SK-N-SH (cell line): ENCODE results near the gene GHDC. TPM values are rescaled to one million over a fixed set of nuclear protein-coding genes. Genes with fewer than 3 reads are reported as not detected.

Experiments
- CTCF ChIA-PET: fragments of 300-600, 350-600 bp; formaldehyde crosslinking; extraction: SDS; loops from one replicate; lab custom pipeline; 2021; lab: Yijun Ruan, JAX
- POLR2A ChIA-PET: fragments of 350-600 bp; sonication (Branson Sonifier 250); formaldehyde crosslinking; extraction: SDS; loops from one replicate; lab custom pipeline; 2020; ENCODE audit warnings: antibody characterized with exemption, inconsistent platforms; lab: Yijun Ruan, JAX
- DNase-seq: peaks from one replicate; pipeline ENCODE4 v3.0.0; 2012
- H2AFZ ChIP-seq: fragments of 200-600 bp; sonication (generic); 2 replicates; pipeline ENCODE4 v1.8.1; 2016; ENCODE audit warnings: antibody characterized with exemption, mild to moderate bottlenecking, low read depth
- H3F3A ChIP-seq: fragments of 200-600 bp; sonication (generic); replicated peaks from 2 replicates; pipeline ENCODE3; 2016; ENCODE audit warnings: antibody characterized with exemption, mild to moderate bottlenecking; ENCODE audit not compliant: insufficient read depth
- H3K27ac ChIP-seq, 2 experiments: fragments of 200-500 bp in 1 of 2; fragments of 200-600 bp in 1 of 2; sonication (Bioruptor generic) in 1 of 2; sonication (generic), shearing (Covaris generic) in 1 of 2; 2 replicates each; pipeline versions ENCODE4 v1.5.1 to v1.6.1; 2014 to 2016; ENCODE audit warnings: low read depth in 2 of 2, inconsistent platforms in 1 of 2, low read length in 1 of 2, mild to moderate bottlenecking in 1 of 2, mixed read lengths in 1 of 2
- H3K27me3 ChIP-seq: fragments of 200-600 bp; sonication (generic), shearing (Covaris generic); 2 replicates; pipeline ENCODE4 v1.6.1; 2016; ENCODE audit warnings: mixed run types; ENCODE audit not compliant: insufficient read depth
- H3K36me3 ChIP-seq, 2 experiments: fragments of 200-500 bp in 1 of 2; fragments of 200-600 bp in 1 of 2; sonication (Bioruptor generic) in 1 of 2; sonication (generic) in 1 of 2; replicated peaks in 1 of 2; 2 replicates each; pipeline versions ENCODE3 to v1.5.1; 2014 to 2016; ENCODE audit warnings: low read length in 1 of 2, mild to moderate bottlenecking in 1 of 2; ENCODE audit not compliant: insufficient read depth in 2 of 2, control insufficient read depth in 1 of 2
- H3K4me1 ChIP-seq, 2 experiments: fragments of 200-500 bp in 1 of 2; fragments of 200-600 bp in 1 of 2; sonication (Bioruptor generic) in 1 of 2; sonication (generic), shearing (Covaris generic) in 1 of 2; 2 replicates each; pipeline versions ENCODE4 v1.5.1 to v1.6.1; 2014 to 2016; ENCODE audit warnings: low read depth in 1 of 2, low read length in 1 of 2, mixed run types in 1 of 2; ENCODE audit not compliant: insufficient read depth in 2 of 2, control insufficient read depth in 1 of 2
- H3K4me2 ChIP-seq: fragments of 200-600 bp; sonication (generic), shearing (Covaris generic); 2 replicates; pipeline ENCODE4 v1.6.1; 2017; ENCODE audit warnings: mixed run types
- H3K4me3 ChIP-seq, 2 experiments: fragments of 200-500 bp in 1 of 2; fragments of 200-600 bp in 1 of 2; sonication (Bioruptor generic) in 1 of 2; sonication (generic), shearing (Covaris generic) in 1 of 2; 2 replicates each; pipeline versions ENCODE4 v1.5.1 to v1.8.1; 2014 to 2016; ENCODE audit warnings: low read depth in 2 of 2, inconsistent platforms in 1 of 2, low read length in 1 of 2, mild to moderate bottlenecking in 1 of 2, mixed read lengths in 1 of 2, moderate library complexity in 1 of 2
- H3K79me2 ChIP-seq: fragments of 200-600 bp; sonication (generic); 2 replicates; pipeline ENCODE4 v1.8.1; 2017; ENCODE audit warnings: mild to moderate bottlenecking; ENCODE audit not compliant: insufficient read depth
- H3K9ac ChIP-seq: fragments of 200-600 bp; sonication (generic); 2 replicates; pipeline ENCODE4 v1.6.1; 2017; ENCODE audit warnings: mixed run types
- H3K9me2 ChIP-seq: fragments of 200-600 bp; sonication (generic); 2 replicates; pipeline ENCODE4 v1.6.1; 2017; ENCODE audit warnings: mixed run types
- H3K9me3 ChIP-seq: fragments of 200-600 bp; sonication (generic); 2 replicates; pipeline ENCODE4 v1.6.1; 2017; ENCODE audit warnings: mixed run types, mild to moderate bottlenecking, moderate library complexity
- H4K20me1 ChIP-seq: fragments of 200-600 bp; sonication (generic); 2 replicates; pipeline ENCODE4 v1.6.1; 2017; ENCODE audit warnings: mild to moderate bottlenecking, mixed run types; ENCODE audit not compliant: insufficient read depth
- CHD2 ChIP-seq: fragments of 150-350 bp; IDR thresholded peaks from 2 replicates; pipeline ENCODE4 v1.6.1; 2018; ENCODE audit warnings: low read length; ENCODE audit not compliant: partially characterized antibody
- CTCF ChIP-seq: fragments of 200-600 bp; sonication (generic); IDR thresholded peaks from 2 replicates; pipeline ENCODE4 v1.6.1; 2017; ENCODE audit warnings: antibody characterized with exemption, mild to moderate bottlenecking, moderate library complexity
- EP300 ChIP-seq, 2 experiments: IDR thresholded peaks; 2 replicates each; pipeline versions ENCODE4 v1.4.0 to v1.6.1; 2012; ENCODE audit warnings: borderline replicate concordance in 1 of 2, low read depth in 1 of 2, low read length in 1 of 2
- EZH2phosphoT487 ChIP-seq: fragments of 200-600 bp; sonication (generic); IDR thresholded peaks from 2 replicates; pipeline ENCODE4 v1.6.1; 2017; ENCODE audit warnings: low read depth, mixed run types, mild to moderate bottlenecking, antibody characterized with exemption, moderate library complexity, borderline replicate concordance
- FOXJ3 ChIP-seq: sonication (generic); formaldehyde crosslinking; IDR thresholded peaks from 2 replicates; pipeline ENCODE4 v1.5.1; 2020; ENCODE audit warnings: mild to moderate bottlenecking, missing genetic modification reagents
- GATA2 ChIP-seq: sonication (generic); formaldehyde crosslinking; IDR thresholded peaks from 2 replicates; pipeline ENCODE4 v1.5.0; 2020; ENCODE audit warnings: mild to moderate bottlenecking, missing genetic modification reagents
- JUND ChIP-seq: IDR thresholded peaks from 2 replicates; pipeline ENCODE4 v1.4.0; 2012
- MEF2A ChIP-seq: IDR thresholded peaks from 2 replicates; pipeline ENCODE4 v1.4.0; 2012; ENCODE audit warnings: low read depth, borderline replicate concordance
- NRF1 ChIP-seq: IDR thresholded peaks from 2 replicates; pipeline ENCODE4 v1.6.1; 2012; ENCODE audit warnings: low read depth, mild to moderate bottlenecking, low read length
- PBX3 ChIP-seq: IDR thresholded peaks from 2 replicates; pipeline ENCODE4; 2012
- POLR2AphosphoS5 ChIP-seq: IDR thresholded peaks from 2 replicates; pipeline ENCODE4 v1.6.1; 2012; ENCODE audit warnings: low read depth, low read length
- RAD21 ChIP-seq: IDR thresholded peaks from 2 replicates; pipeline ENCODE4 v1.6.1; 2012; ENCODE audit warnings: mild to moderate bottlenecking, low read length
- RCOR1 ChIP-seq: fragments of 150-350 bp; IDR thresholded peaks from 2 replicates; pipeline ENCODE4 v1.6.1; 2017; ENCODE audit warnings: antibody characterized with exemption, low read length
- TCF12 ChIP-seq: IDR thresholded peaks from 2 replicates; pipeline ENCODE4 v1.4.0; 2012
- TEAD4 ChIP-seq: IDR thresholded peaks from 2 replicates; pipeline ENCODE4 v1.4.0; 2012; ENCODE audit warnings: mild to moderate bottlenecking, borderline replicate concordance; ENCODE audit not compliant: insufficient read depth
- USF1 ChIP-seq: IDR thresholded peaks from 2 replicates; pipeline ENCODE4 v1.4.0; 2012; ENCODE audit warnings: low read depth, borderline replicate concordance
- YY1 ChIP-seq: IDR thresholded peaks from 2 replicates; pipeline ENCODE4 v1.4.0; 2012; ENCODE audit warnings: low read depth, mild to moderate bottlenecking
- ZBTB33 ChIP-seq: IDR thresholded peaks from 2 replicates; pipeline ENCODE4 v1.4.0; 2012; ENCODE audit warnings: low read depth, borderline replicate concordance
- WGBS: methylation state at CpG from one replicate; pipeline ENCODE4 v1.1.6; 2017; ENCODE audit warnings: low lambda C conversion rate; 5-methylcytosine and 5-hydroxymethylcytosine counted together
- polyA plus RNA-seq, 3 experiments: library from polyadenylated mRNA; depleted of rRNA; stranded (reverse); fragments of >200 nt; gene quantifications; 2 replicates each; pipeline ENCODE4 v1.2.3, GENCODE V29; 2012

The GHDC gene
- polyA plus RNA-seq, 1 of the 3 experiments (the other 2 are of a cell fraction): 15.8 TPM

GRCh38 chr17:42200706-42201457 lies 6.6 kb upstream of the GHDC start:
- Histone ChIP-seq H3K79me2 (no peaks in the 10 kb centered on the region), H3K9me3 (no peaks in the 10 kb centered on the region), H3K9me2 (no peaks in the 10 kb centered on the region), H3K4me2 (no peak overlapping the region), H3K36me3 (peaks cover 5 to 10% of the 10 kb centered on the region in 2 experiments), H3K27ac (peak overlapping the region in 1 of 2 experiments; percentile 83; a peak in 2 of 4 replicates), H3F3A (no peaks in the 10 kb centered on the region), H3K27me3 (no peaks in the 10 kb centered on the region), H2AFZ (no peak overlapping the region), H3K9ac (no peak overlapping the region), H3K4me1 (peaks cover 0 to 12% of the 10 kb centered on the region in 2 experiments; a peak in 1 of 4 replicates), H3K4me3 (no peak overlapping the region), H4K20me1 (no peaks in the 10 kb centered on the region)
- TF ChIP-seq RAD21 (no peak), NRF1 (peak; percentile 25; the same call in 1 of the 2 replicates), EP300 (IDR thresholded peaks at IDR 0.05; ENCODE audit: borderline replicate concordance in 1 of 2, low read depth in 1 of 2, low read length in 1 of 2) (no peak), USF1 (no peak), JUND (no peak), POLR2AphosphoS5 (no peak), GATA2 (CRISPR knock-in tag) (peak; percentile 57), MEF2A (no peak), TCF12 (no peak), CHD2 (no peak), PBX3 (no peak), EZH2phosphoT487 (no peak), FOXJ3 (CRISPR knock-in tag) (no peak), YY1 (no peak), RCOR1 (no peak), TEAD4 (no peak), ZBTB33 (no peak), CTCF (no peak)
- CTCF ChIA-PET: interaction anchor here (0.7 to 3.8 kb wide), 5 partner anchors 16 to 205 kb away, joined by 3 to 19 read pairs (median 4); partner anchors contain the start of gene KCNH4
- POLR2A ChIA-PET: interaction anchor here (0.6 to 0.7 kb wide), 2 partner anchors 36 to 349 kb away, joined by 3 read pairs; no protein-coding TSS in a partner anchor
- 71% methylated on average over 14 of the region's 14 CpGs for WGBS
- DNase-seq: peak; percentile 82
